ENCODE results near the gene PRR32.

The PRR32 gene

GRCh38 chrX:126824338-126825007 lies 4.9 kb downstream of the PRR32 start:
- no peak for TF ChIP-seq CTCF (conservative IDR thresholded peaks at IDR 0.05; ENCODE audit: low read length)
- no peak for DNase-seq (ENCODE audit: low read depth)
- no peak overlapping the region for H3K4me3 ChIP-seq (ENCODE audit: low read length)

GRCh38 chrX:126825566-126826193 lies 6.2 kb downstream of the PRR32 start:
- no peak for TF ChIP-seq CTCF (conservative IDR thresholded peaks at IDR 0.05; ENCODE audit: low read length)
- H3K4me3 ChIP-seq (ENCODE audit: low read length), result no peak overlapping the region
- no peak for DNase-seq (ENCODE audit: low read depth)

- no peak for DNase-seq (ENCODE audit: low read depth)
- H3K4me3 ChIP-seq (ENCODE audit: low read length), result no peak overlapping the region
- no peak for TF ChIP-seq CTCF (conservative IDR thresholded peaks at IDR 0.05; ENCODE audit: low read length)
Measured at GRCh38 chrX:126836186-126836585, 16.7 kb downstream of the PRR32 start.

- no peak overlapping the region for H3K4me3 ChIP-seq (ENCODE audit: low read length)
- no peak for DNase-seq (ENCODE audit: low read depth)
- TF ChIP-seq CTCF (conservative IDR thresholded peaks at IDR 0.05; ENCODE audit: low read length), result no peak
Measured at GRCh38 chrX:126847143-126847542, 27.6 kb downstream of the PRR32 start.

- DNase-seq (ENCODE audit: low read depth), result no peak
- no peak overlapping the region for H3K4me3 ChIP-seq (ENCODE audit: low read length)
- TF ChIP-seq CTCF (conservative IDR thresholded peaks at IDR 0.05; ENCODE audit: low read length), result no peak
Measured at GRCh38 chrX:126855839-126856524, 36.5 kb downstream of the PRR32 start.

Measured in AG10803 (cell line).